ENCODE results near the gene IZUMO1. TPM values are rescaled to one million over a fixed set of nuclear protein-coding genes. Genes with fewer than 3 reads are reported as not detected.
"Not testable (repeated sequence)": the region's sequence is repeated elsewhere in the genome, so short reads cannot be mapped to it uniquely, and the experiment has no call there.

IZUMO1 gene
- total RNA-seq, result 0.26 and 2.3 TPM in 2 replicates

GRCh38 chr19:48746738-48747575 lies at the start of gene IZUMO1:
IZUMO1 (minus strand) TSS chr19:48746909; CDS start chr19:48745859, 1,050 bp downstream.
- peak; percentile 65 for DNase-seq (ENCODE audit: low read depth)
- Histone ChIP-seq H3K27me3 (ENCODE audit: control insufficient read depth, insufficient read depth, low read length) (no peaks in the 10 kb centered on the region), H3K4me3 (ENCODE audit: low read depth, low read length) (peak within 1 kb of the TSS; percentile 18), H3K36me3 (ENCODE audit: control insufficient read depth, insufficient read depth, low read length) (peaks cover 15% of the 10 kb centered on the region)
- no peak for TF ChIP-seq CTCF (IDR thresholded peaks at IDR 0.05; ENCODE audit: insufficient read depth, low read length, severe bottlenecking)
- FAIRE-seq, result no peak

- DNase-seq (ENCODE audit: low read depth) (no peak), FAIRE-seq (no peak)
- no peak for TF ChIP-seq CTCF (IDR thresholded peaks at IDR 0.05; ENCODE audit: insufficient read depth, low read length, severe bottlenecking)
- Histone ChIP-seq H3K4me3 (ENCODE audit: low read depth, low read length) (no peak overlapping the region), H3K36me3 (ENCODE audit: control insufficient read depth, insufficient read depth, low read length) (peaks cover 4% of the 10 kb centered on the region), H3K27me3 (ENCODE audit: control insufficient read depth, insufficient read depth, low read length) (no peaks in the 10 kb centered on the region)
These were observed 49.0 kb upstream of the IZUMO1 start for GRCh38 chr19:48795685-48796070.

- FAIRE-seq, result peak; percentile 47
- TF ChIP-seq CTCF (IDR thresholded peaks at IDR 0.05; ENCODE audit: insufficient read depth, low read length, severe bottlenecking), result peak; percentile 95
- H3K36me3 ChIP-seq (ENCODE audit: control insufficient read depth, insufficient read depth, low read length), result peaks cover 4% of the 10 kb centered on the region
- no peaks in the 10 kb centered on the region for H3K27me3 ChIP-seq (ENCODE audit: control insufficient read depth, insufficient read depth, low read length)
- peak overlapping the region; percentile 39 for H3K4me3 ChIP-seq (ENCODE audit: low read depth, low read length)
- DNase-seq (ENCODE audit: low read depth), result peak; percentile 80
These were observed 48.5 kb upstream of the IZUMO1 start for GRCh38 chr19:48795055-48795684.

- TF ChIP-seq CTCF (IDR thresholded peaks at IDR 0.05; ENCODE audit: insufficient read depth, low read length, severe bottlenecking), result no peak
- peaks cover 4% of the 10 kb centered on the region for H3K36me3 ChIP-seq (ENCODE audit: control insufficient read depth, insufficient read depth, low read length)
- H3K4me3 ChIP-seq (ENCODE audit: low read depth, low read length), result no peak overlapping the region
- FAIRE-seq (no peak), DNase-seq (ENCODE audit: low read depth) (no peak)
- no peaks in the 10 kb centered on the region for H3K27me3 ChIP-seq (ENCODE audit: control insufficient read depth, insufficient read depth, low read length)
These were observed 47.6 kb upstream of the IZUMO1 start for GRCh38 chr19:48794291-48794690.

GRCh38 chr19:48793271-48793670 lies 46.6 kb upstream of the IZUMO1 start:
- H3K36me3 ChIP-seq (ENCODE audit: control insufficient read depth, insufficient read depth, low read length), result peaks cover 2% of the 10 kb centered on the region
- TF ChIP-seq CTCF (IDR thresholded peaks at IDR 0.05; ENCODE audit: insufficient read depth, low read length, severe bottlenecking), result no peak

GRCh38 chr19:48787331-48787730 lies 40.6 kb upstream of the IZUMO1 start:
- not testable (repeated sequence) for H3K4me3 ChIP-seq (ENCODE audit: low read depth, low read length); FAIRE-seq; H3K36me3 ChIP-seq (ENCODE audit: control insufficient read depth, insufficient read depth, low read length); H3K27me3 ChIP-seq (ENCODE audit: control insufficient read depth, insufficient read depth, low read length)
- DNase-seq (ENCODE audit: low read depth), result peak; percentile 72

More at GRCh38 chr19:48793271-48793670, 46.6 kb upstream of the IZUMO1 start:
- no peak for FAIRE-seq
- H3K27me3 ChIP-seq (ENCODE audit: control insufficient read depth, insufficient read depth, low read length), result no peaks in the 10 kb centered on the region
- no peak for DNase-seq (ENCODE audit: low read depth)
- H3K4me3 ChIP-seq (ENCODE audit: low read depth, low read length), result no peak overlapping the region

- not testable (repeated sequence) for DNase-seq (ENCODE audit: low read depth); H3K4me3 ChIP-seq (ENCODE audit: low read depth, low read length); H3K36me3 ChIP-seq (ENCODE audit: control insufficient read depth, insufficient read depth, low read length); FAIRE-seq; H3K27me3 ChIP-seq (ENCODE audit: control insufficient read depth, insufficient read depth, low read length)
These were observed 39.7 kb upstream of the IZUMO1 start for GRCh38 chr19:48786422-48786821.
